ENCODE data around the gene WDR6. TPM values are rescaled to one million over a fixed set of nuclear protein-coding genes. Genes with fewer than 3 reads are reported as not detected.

The WDR6 gene
- total and polyA plus RNA-seq, 10 of the 15 experiments (the other 5 are each of a cell fraction or from before 2014, with no cell fraction given), result 21.3 to 169 (median 107) TPM

DNA sequence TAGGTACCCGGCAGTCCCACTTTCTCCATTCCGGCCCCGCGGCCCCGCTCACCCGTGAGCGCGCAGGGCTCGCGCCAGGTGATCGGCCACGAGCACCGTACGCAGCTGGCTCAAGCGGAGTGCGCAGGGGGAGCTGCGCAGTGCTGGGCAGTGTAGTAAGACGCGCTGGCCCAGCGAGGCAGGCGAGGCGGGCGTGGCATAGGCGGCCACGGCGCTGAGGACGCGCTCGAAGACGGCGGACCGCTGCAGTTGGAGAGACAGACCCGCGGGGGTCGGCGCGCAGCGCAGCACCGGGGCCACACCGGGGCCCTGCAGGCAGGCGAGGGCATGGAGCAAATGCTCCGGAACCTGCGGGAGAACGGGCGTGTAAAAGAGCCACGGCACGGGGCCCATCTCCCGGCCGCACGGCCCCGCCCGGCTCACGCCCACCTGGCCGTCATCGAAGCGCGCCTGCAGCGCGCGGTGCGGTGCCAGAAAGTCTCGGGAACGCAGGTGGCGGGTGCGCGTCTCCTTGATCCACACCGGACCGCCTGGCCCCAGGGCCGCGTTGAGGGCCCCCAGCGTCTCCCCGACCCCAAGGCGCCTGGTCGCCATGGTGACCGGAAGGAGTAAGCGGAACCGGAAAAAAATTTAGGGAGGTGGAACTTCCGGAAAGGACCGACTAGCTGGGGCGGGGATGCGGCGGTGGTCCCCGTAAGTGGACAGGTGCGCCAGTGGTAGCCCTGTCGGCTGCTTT, 10.9 kb downstream of the WDR6 start, which contains the start of gene DALRD3 (continued):
- TF ChIP-seq, protein P1, sequence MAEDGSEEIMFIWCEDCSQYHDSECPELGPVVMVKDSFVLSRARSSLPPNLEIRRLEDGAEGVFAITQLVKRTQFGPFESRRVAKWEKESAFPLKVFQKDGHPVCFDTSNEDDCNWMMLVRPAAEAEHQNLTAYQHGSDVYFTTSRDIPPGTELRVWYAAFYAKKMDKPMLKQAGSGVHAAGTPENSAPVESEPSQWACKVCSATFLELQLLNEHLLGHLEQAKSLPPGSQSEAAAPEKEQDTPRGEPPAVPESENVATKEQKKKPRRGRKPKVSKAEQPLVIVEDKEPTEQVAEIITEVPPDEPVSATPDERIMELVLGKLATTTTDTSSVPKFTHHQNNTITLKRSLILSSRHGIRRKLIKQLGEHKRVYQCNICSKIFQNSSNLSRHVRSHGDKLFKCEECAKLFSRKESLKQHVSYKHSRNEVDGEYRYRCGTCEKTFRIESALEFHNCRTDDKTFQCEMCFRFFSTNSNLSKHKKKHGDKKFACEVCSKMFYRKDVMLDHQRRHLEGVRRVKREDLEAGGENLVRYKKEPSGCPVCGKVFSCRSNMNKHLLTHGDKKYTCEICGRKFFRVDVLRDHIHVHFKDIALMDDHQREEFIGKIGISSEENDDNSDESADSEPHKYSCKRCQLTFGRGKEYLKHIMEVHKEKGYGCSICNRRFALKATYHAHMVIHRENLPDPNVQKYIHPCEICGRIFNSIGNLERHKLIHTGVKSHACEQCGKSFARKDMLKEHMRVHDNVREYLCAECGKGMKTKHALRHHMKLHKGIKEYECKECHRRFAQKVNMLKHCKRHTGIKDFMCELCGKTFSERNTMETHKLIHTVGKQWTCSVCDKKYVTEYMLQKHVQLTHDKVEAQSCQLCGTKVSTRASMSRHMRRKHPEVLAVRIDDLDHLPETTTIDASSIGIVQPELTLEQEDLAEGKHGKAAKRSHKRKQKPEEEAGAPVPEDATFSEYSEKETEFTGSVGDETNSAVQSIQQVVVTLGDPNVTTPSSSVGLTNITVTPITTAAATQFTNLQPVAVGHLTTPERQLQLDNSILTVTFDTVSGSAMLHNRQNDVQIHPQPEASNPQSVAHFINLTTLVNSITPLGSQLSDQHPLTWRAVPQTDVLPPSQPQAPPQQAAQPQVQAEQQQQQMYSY (CRISPR knock-in tag; IDR thresholded peaks at IDR 0.05), result no peak
- TF ChIP-seq, protein P2, sequence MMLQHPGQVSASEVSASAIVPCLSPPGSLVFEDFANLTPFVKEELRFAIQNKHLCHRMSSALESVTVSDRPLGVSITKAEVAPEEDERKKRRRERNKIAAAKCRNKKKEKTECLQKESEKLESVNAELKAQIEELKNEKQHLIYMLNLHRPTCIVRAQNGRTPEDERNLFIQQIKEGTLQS (IDR thresholded peaks at IDR 0.05; ENCODE audit: borderline replicate concordance, extremely low read depth, low read depth, low read length), result no peak
- TF ChIP-seq, protein P3, sequence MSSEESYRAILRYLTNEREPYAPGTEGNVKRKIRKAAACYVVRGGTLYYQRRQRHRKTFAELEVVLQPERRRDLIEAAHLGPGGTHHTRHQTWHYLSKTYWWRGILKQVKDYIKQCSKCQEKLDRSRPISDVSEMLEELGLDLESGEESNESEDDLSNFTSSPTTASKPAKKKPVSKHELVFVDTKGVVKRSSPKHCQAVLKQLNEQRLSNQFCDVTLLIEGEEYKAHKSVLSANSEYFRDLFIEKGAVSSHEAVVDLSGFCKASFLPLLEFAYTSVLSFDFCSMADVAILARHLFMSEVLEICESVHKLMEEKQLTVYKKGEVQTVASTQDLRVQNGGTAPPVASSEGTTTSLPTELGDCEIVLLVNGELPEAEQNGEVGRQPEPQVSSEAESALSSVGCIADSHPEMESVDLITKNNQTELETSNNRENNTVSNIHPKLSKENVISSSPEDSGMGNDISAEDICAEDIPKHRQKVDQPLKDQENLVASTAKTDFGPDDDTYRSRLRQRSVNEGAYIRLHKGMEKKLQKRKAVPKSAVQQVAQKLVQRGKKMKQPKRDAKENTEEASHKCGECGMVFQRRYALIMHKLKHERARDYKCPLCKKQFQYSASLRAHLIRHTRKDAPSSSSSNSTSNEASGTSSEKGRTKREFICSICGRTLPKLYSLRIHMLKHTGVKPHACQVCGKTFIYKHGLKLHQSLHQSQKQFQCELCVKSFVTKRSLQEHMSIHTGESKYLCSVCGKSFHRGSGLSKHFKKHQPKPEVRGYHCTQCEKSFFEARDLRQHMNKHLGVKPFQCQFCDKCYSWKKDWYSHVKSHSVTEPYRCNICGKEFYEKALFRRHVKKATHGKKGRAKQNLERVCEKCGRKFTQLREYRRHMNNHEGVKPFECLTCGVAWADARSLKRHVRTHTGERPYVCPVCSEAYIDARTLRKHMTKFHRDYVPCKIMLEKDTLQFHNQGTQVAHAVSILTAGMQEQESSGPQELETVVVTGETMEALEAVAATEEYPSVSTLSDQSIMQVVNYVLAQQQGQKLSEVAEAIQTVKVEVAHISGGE (CRISPR knock-in tag; IDR thresholded peaks at IDR 0.05), result no peak
- TF ChIP-seq BMI1 (IDR thresholded peaks at IDR 0.05; ENCODE audit: borderline replicate concordance) (peak; percentile 96), GABPA (IDR thresholded peaks at IDR 0.05; ENCODE audit: low read depth) (no peak), NFIC (IDR thresholded peaks at IDR 0.05; ENCODE audit: low read depth, low read length) (no peak), PAX8 (IDR thresholded peaks at IDR 0.05) (no peak), SMC3 (IDR thresholded peaks at IDR 0.05; ENCODE audit: borderline replicate concordance, low read length) (no peak), MYB (IDR thresholded peaks at IDR 0.05; ENCODE audit: borderline replicate concordance, low read depth, low read length) (no peak), MEF2A (IDR thresholded peaks at IDR 0.05; ENCODE audit: insufficient read depth, low read depth, low read length) (no peak), MXI1 (IDR thresholded peaks at IDR 0.05; ENCODE audit: low read depth, low read length) (peak; percentile 77; the same call in 1 of the 2 replicates), MTA3 (IDR thresholded peaks at IDR 0.05; ENCODE audit: borderline replicate concordance, low read length) (no peak), GATAD2B (conservative IDR thresholded peaks at IDR 0.05; ENCODE audit: low read depth) (peak; percentile 81), CREB1 (IDR thresholded peaks at IDR 0.05; ENCODE audit: low read depth) (no peak), LARP7 (IDR thresholded peaks at IDR 0.05) (no peak; the same call in 1 of the 2 replicates), ZBED1 (IDR thresholded peaks at IDR 0.05; ENCODE audit: borderline replicate concordance) (peak; percentile 85; the same call in 1 of the 2 replicates), BCL11A (IDR thresholded peaks at IDR 0.05; ENCODE audit: low read depth, low read length) (no peak)
- TF ChIP-seq, protein P4, sequence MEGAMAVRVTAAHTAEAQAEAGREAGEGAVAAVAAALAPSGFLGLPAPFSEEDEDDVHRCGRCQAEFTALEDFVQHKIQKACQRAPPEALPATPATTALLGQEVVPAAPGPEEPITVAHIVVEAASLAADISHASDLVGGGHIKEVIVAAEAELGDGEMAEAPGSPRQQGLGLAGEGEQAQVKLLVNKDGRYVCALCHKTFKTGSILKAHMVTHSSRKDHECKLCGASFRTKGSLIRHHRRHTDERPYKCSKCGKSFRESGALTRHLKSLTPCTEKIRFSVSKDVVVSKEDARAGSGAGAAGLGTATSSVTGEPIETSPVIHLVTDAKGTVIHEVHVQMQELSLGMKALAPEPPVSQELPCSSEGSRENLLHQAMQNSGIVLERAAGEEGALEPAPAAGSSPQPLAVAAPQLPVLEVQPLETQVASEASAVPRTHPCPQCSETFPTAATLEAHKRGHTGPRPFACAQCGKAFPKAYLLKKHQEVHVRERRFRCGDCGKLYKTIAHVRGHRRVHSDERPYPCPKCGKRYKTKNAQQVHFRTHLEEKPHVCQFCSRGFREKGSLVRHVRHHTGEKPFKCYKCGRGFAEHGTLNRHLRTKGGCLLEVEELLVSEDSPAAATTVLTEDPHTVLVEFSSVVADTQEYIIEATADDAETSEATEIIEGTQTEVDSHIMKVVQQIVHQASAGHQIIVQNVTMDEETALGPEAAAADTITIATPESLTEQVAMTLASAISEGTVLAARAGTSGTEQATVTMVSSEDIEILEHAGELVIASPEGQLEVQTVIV (IDR thresholded peaks at IDR 0.05; ENCODE audit: borderline replicate concordance, partially characterized antibody), result peak; percentile 53
- TF ChIP-seq, protein P5, sequence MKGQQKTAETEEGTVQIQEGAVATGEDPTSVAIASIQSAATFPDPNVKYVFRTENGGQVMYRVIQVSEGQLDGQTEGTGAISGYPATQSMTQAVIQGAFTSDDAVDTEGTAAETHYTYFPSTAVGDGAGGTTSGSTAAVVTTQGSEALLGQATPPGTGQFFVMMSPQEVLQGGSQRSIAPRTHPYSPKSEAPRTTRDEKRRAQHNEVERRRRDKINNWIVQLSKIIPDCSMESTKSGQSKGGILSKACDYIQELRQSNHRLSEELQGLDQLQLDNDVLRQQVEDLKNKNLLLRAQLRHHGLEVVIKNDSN (IDR thresholded peaks at IDR 0.05; ENCODE audit: borderline replicate concordance, extremely low read length, insufficient read depth, low read depth, low read length), result no peak
